GM12878 (cell line): ENCODE results near the gene ZDHHC11. TPM values are rescaled to one million over a fixed set of nuclear protein-coding genes. Genes with fewer than 3 reads are reported as not detected.

ENCODE experiments used
- ATAC-seq: fragments of 200-7000 bp; cut with Tn5 transposase; 3 replicates; pipeline ENCODE4 v1.9.1; 2020; ENCODE audit warnings: mild to moderate bottlenecking, moderate library complexity
- BruUV-seq: library from RNA; stranded (reverse); fragments of 400-500 nt; replicated peaks from 2 replicates; lab custom pipeline; 2021; lab: Mats Ljungman, UMichigan
- CTCF ChIA-PET: fragments of 300-600 bp; sonication (Branson Sonifier 250); formaldehyde crosslinking; extraction: SDS; loops from one replicate; lab custom pipeline; 2021; ENCODE audit warnings: inconsistent platforms; lab: Yijun Ruan, JAX
- POLR2A ChIA-PET: fragments of 350-600 bp; formaldehyde crosslinking; extraction: SDS; loops from one replicate; lab custom pipeline; 2021; ENCODE audit warnings: inconsistent platforms; lab: Charles Lee
- RAD21 ChIA-PET: fragments of 300-600 bp; sonication (Branson Sonifier 250); formaldehyde crosslinking; loops from one replicate; lab custom pipeline; 2023; ENCODE audit warnings: antibody characterized with exemption; ENCODE audit not compliant: unreplicated experiment; lab: Charles Lee
- SMC1A ChIA-PET: fragments of 300-600 bp; sonication (Branson Sonifier 250); formaldehyde crosslinking; loops from one replicate; lab custom pipeline; 2023; ENCODE audit not compliant: unreplicated experiment, uncharacterized antibody; lab: Charles Lee
- DNase-seq: peaks from one replicate; pipeline ENCODE4 v3.0.0-alpha.2; 2011; ENCODE audit warnings: low read depth, low spot score
- FAIRE-seq: peaks from 3 replicates; lab custom pipeline; 2011; peaks lifted over from hg19 to GRCh38; lab: Jason Lieb, UNC
- H2AFZ ChIP-seq: 2 replicates; pipeline ENCODE4 v1.6.0; 2011; ENCODE audit warnings: low read depth, low read length, control low read depth; ENCODE audit not compliant: control insufficient read depth
- H3K27ac ChIP-seq: 2 replicates; pipeline ENCODE4 v1.5.1; 2011; ENCODE audit warnings: control low read depth; ENCODE audit not compliant: control insufficient read depth, insufficient read depth
- H3K27me3 ChIP-seq, 2 experiments: replicated peaks in 1 of 2; 2 replicates each; pipeline versions ENCODE4 v1.6.0 to v1.6.1; 2011; ENCODE audit warnings: low read length in 1 of 2; ENCODE audit not compliant: control insufficient read depth in 2 of 2, insufficient read depth in 2 of 2
- H3K36me3 ChIP-seq, 2 experiments: 2 replicates each; pipeline ENCODE4 v1.5.1; 2011; ENCODE audit warnings: low read length in 1 of 2; ENCODE audit not compliant: control insufficient read depth in 2 of 2, insufficient read depth in 2 of 2
- H3K4me1 ChIP-seq: 2 replicates; pipeline ENCODE4 v1.6.1; 2011; ENCODE audit warnings: mild to moderate bottlenecking, low read length, moderate library complexity, mixed read lengths; ENCODE audit not compliant: control insufficient read depth, insufficient read depth
- H3K4me2 ChIP-seq: 2 replicates; pipeline ENCODE4 v1.6.0; 2011; ENCODE audit warnings: control low read depth; ENCODE audit not compliant: control insufficient read depth, insufficient read depth
- H3K4me3 ChIP-seq: fragments of 200-600 bp; sonication (generic); 2 replicates; pipeline ENCODE4 v1.5.1; 2016
- H3K79me2 ChIP-seq: 2 replicates; pipeline ENCODE4 v1.6.0; 2011; ENCODE audit warnings: low read length; ENCODE audit not compliant: control insufficient read depth, insufficient read depth
- H3K9ac ChIP-seq: 2 replicates; pipeline ENCODE4 v1.8.0; 2011; ENCODE audit warnings: low read length, control low read depth, mixed read lengths; ENCODE audit not compliant: control insufficient read depth, insufficient read depth
- H3K9me3 ChIP-seq: replicated peaks from 3 replicates; pipeline ENCODE4 v1.5.1; 2011; ENCODE audit warnings: mild to moderate bottlenecking, low read length; ENCODE audit not compliant: control insufficient read depth, insufficient read depth
- H4K20me1 ChIP-seq: 2 replicates; pipeline ENCODE4 v1.6.0; 2011; ENCODE audit not compliant: control insufficient read depth, insufficient read depth
- ETV6 ChIP-seq, 2 experiments: fragments of 450-650 bp in 1 of 2; IDR thresholded peaks in 1 of 2; conservative IDR thresholded peaks in 1 of 2; 2 replicates each; pipeline ENCODE4 v1.6.1; 2014; ENCODE audit warnings: antibody characterized with exemption in 1 of 2, borderline replicate concordance in 1 of 2, low read depth in 1 of 2, mild to moderate bottlenecking in 1 of 2, moderate library complexity in 1 of 2
- HDGF ChIP-seq: fragments of 450-650 bp; IDR thresholded peaks from 2 replicates; pipeline ENCODE4 v1.6.1; 2016; ENCODE audit warnings: antibody characterized with exemption
- IKZF1 ChIP-seq: fragments of 450-650 bp; conservative IDR thresholded peaks from 2 replicates; pipeline ENCODE4 v1.6.1; 2017; ENCODE audit warnings: antibody characterized with exemption, mild to moderate bottlenecking
- IRF4 ChIP-seq: IDR thresholded peaks from 2 replicates; pipeline ENCODE4 v1.6.1; 2011; ENCODE audit warnings: low read depth, low read length
- KAT2A ChIP-seq: conservative IDR thresholded peaks from 2 replicates; pipeline ENCODE4 v1.6.1; 2011; ENCODE audit warnings: low read depth, low read length; ENCODE audit not compliant: control insufficient read depth
- MYB ChIP-seq: fragments of 150-350 bp; IDR thresholded peaks from 2 replicates; pipeline ENCODE4 v1.6.1; 2014; ENCODE audit warnings: mild to moderate bottlenecking, low read depth, low read length, borderline replicate concordance
- RAD51 ChIP-seq: fragments of 450-650 bp; IDR thresholded peaks from 2 replicates; pipeline ENCODE4 v1.6.1; 2016; ENCODE audit warnings: moderate library complexity, mild to moderate bottlenecking, inconsistent platforms
- RCOR1 ChIP-seq: conservative IDR thresholded peaks from 2 replicates; pipeline ENCODE4 v1.6.1; 2012; ENCODE audit warnings: low read depth, low read length, improper control_type of control experiment
- STAT1 ChIP-seq: fragments of 450-650 bp; conservative IDR thresholded peaks from 2 replicates; pipeline ENCODE4 v1.6.1; 2014; ENCODE audit warnings: antibody characterized with exemption, mild to moderate bottlenecking
- WGBS: methylation state at CpG from one replicate; pipeline ENCODE4 v1.1.6; 2016; ENCODE audit warnings: low lambda C conversion rate; ENCODE audit not compliant: insufficient replicate concordance, insufficient coverage; ENCODE audit errors: missing lambda C conversion rate; 5-methylcytosine and 5-hydroxymethylcytosine counted together
- in situ Hi-C: fragments of 300-500 bp; cut with MboI; formaldehyde crosslinking; loops from 9 replicates; pipeline ENCODE4 v1.14.3; 2018; ENCODE audit warnings: mixed read lengths
- intact Hi-C: fragments of 100-400 bp; cut with micrococcal nuclease; formaldehyde crosslinking; loops from one replicate; pipeline ENCODE4 v1.14.2; 2022; ENCODE audit not compliant: unreplicated experiment
- polyA plus RNA-seq, 11 experiments: library from polyadenylated mRNA; depleted of rRNA in 4 of 11; unstranded in 6 of 11; stranded (reverse) in 5 of 11; fragments of >200 nt; fragmentation: Nextera tagmentation in 4 of 11; fragmentation: Illumina TruSeq in 1 of 11; extraction: Ambion mirVana in 4 of 11; extraction: Trizol in 1 of 11; gene quantifications; 1 replicate in 1 of 11; 2 replicates in 10 of 11; pipeline versions ENCODE4 v1.2.1 to v1.2.3, GENCODE V29; 2011 to 2016; ENCODE audit warnings: inconsistent platforms in 2 of 11, missing spikeins in 2 of 11, low read depth in 1 of 11
- total RNA-seq, 4 experiments: library from RNA; depleted of rRNA in 3 of 4; stranded (reverse); fragments of >200 nt in 3 of 4; fragmentation: Illumina TruSeq in 1 of 4; extraction: Trizol in 1 of 4; gene quantifications; 2 replicates each; pipeline versions ENCODE4 v1.2.1 to v1.2.3, GENCODE V29; 2013 to 2021
- TF ChIP-seq, protein P1 (sequence below): IDR thresholded peaks from 2 replicates; pipeline ENCODE4 v1.6.1; 2012; ENCODE audit warnings: improper control_type of control experiment, low read depth, low read length; ENCODE audit not compliant: insufficient replicate concordance
- TF ChIP-seq, protein P2 (sequence below): IDR thresholded peaks from 2 replicates; pipeline ENCODE4 v1.6.1; 2011; ENCODE audit warnings: borderline replicate concordance, low read depth, mild to moderate bottlenecking, moderate library complexity, low read length; ENCODE audit not compliant: insufficient read depth, poor library complexity, severe bottlenecking
- TF ChIP-seq, protein P3 (sequence below): fragments of 450-650 bp; IDR thresholded peaks from 2 replicates; pipeline ENCODE4 v1.6.1; 2016; ENCODE audit warnings: mild to moderate bottlenecking, moderate library complexity, borderline replicate concordance

Gene ZDHHC11
- total and polyA plus RNA-seq, 10 of the 15 experiments (the other 5 are each of a cell fraction or from before 2014, with no cell fraction given): 0.04 to 1.4 (median 0.30) TPM

GRCh38 chr5:887947-888637 lies 37.3 kb upstream of the ZDHHC11 start:
- ChIA-PET CTCF (interaction anchor here (3.0 kb wide), 1 partner anchor 14 kb away, joined by 6 read pairs; no protein-coding TSS in a partner anchor), RAD21 (no interaction called here), SMC1A (no interaction called here), POLR2A (no interaction called here)
- Histone ChIP-seq H3K9me3 (no peaks in the 10 kb centered on the region; the same call in 2 of the 3 replicates), H3K27ac (no peak overlapping the region), H4K20me1 (no peaks in the 10 kb centered on the region), H3K79me2 (peaks cover 31% of the 10 kb centered on the region), H3K4me1 (peaks cover 7% of the 10 kb centered on the region; the same call in 1 of the 2 replicates), H3K9ac (no peak overlapping the region), H3K4me2 (no peak overlapping the region), H2AFZ (no peak overlapping the region), H3K4me3 (no peak overlapping the region), H3K27me3 (no peaks in the 10 kb centered on the region), H3K36me3 (peaks cover 36 to 44% of the 10 kb centered on the region in 2 experiments)
- in situ Hi-C loops: loop anchor here (5.0 kb wide), 1 partner anchor 576 kb away; no protein-coding TSS in a partner anchor
- FAIRE-seq (no peak), DNase-seq (no peak), ATAC-seq (no peak)
- intact Hi-C loops: no loop called here
- 100% methylated on average over 14 of the region's 14 CpGs for WGBS
- no TSS peak for BruUV-seq
- TF ChIP-seq HDGF: no peak
- no peak for TF ChIP-seq STAT1
- TF ChIP-seq, protein P1, sequence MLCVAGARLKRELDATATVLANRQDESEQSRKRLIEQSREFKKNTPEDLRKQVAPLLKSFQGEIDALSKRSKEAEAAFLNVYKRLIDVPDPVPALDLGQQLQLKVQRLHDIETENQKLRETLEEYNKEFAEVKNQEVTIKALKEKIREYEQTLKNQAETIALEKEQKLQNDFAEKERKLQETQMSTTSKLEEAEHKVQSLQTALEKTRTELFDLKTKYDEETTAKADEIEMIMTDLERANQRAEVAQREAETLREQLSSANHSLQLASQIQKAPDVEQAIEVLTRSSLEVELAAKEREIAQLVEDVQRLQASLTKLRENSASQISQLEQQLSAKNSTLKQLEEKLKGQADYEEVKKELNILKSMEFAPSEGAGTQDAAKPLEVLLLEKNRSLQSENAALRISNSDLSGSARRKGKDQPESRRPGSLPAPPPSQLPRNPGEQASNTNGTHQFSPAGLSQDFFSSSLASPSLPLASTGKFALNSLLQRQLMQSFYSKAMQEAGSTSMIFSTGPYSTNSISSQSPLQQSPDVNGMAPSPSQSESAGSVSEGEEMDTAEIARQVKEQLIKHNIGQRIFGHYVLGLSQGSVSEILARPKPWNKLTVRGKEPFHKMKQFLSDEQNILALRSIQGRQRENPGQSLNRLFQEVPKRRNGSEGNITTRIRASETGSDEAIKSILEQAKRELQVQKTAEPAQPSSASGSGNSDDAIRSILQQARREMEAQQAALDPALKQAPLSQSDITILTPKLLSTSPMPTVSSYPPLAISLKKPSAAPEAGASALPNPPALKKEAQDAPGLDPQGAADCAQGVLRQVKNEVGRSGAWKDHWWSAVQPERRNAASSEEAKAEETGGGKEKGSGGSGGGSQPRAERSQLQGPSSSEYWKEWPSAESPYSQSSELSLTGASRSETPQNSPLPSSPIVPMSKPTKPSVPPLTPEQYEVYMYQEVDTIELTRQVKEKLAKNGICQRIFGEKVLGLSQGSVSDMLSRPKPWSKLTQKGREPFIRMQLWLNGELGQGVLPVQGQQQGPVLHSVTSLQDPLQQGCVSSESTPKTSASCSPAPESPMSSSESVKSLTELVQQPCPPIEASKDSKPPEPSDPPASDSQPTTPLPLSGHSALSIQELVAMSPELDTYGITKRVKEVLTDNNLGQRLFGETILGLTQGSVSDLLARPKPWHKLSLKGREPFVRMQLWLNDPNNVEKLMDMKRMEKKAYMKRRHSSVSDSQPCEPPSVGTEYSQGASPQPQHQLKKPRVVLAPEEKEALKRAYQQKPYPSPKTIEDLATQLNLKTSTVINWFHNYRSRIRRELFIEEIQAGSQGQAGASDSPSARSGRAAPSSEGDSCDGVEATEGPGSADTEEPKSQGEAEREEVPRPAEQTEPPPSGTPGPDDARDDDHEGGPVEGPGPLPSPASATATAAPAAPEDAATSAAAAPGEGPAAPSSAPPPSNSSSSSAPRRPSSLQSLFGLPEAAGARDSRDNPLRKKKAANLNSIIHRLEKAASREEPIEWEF: no peak
- TF ChIP-seq, protein P2, sequence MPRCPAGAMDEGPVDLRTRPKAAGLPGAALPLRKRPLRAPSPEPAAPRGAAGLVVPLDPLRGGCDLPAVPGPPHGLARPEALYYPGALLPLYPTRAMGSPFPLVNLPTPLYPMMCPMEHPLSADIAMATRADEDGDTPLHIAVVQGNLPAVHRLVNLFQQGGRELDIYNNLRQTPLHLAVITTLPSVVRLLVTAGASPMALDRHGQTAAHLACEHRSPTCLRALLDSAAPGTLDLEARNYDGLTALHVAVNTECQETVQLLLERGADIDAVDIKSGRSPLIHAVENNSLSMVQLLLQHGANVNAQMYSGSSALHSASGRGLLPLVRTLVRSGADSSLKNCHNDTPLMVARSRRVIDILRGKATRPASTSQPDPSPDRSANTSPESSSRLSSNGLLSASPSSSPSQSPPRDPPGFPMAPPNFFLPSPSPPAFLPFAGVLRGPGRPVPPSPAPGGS: no peak
- no peak for TF ChIP-seq IRF4
- no peak for TF ChIP-seq MYB
- no peak for TF ChIP-seq KAT2A
- TF ChIP-seq RCOR1: no peak
- TF ChIP-seq IKZF1: no peak
- TF ChIP-seq, protein P3, sequence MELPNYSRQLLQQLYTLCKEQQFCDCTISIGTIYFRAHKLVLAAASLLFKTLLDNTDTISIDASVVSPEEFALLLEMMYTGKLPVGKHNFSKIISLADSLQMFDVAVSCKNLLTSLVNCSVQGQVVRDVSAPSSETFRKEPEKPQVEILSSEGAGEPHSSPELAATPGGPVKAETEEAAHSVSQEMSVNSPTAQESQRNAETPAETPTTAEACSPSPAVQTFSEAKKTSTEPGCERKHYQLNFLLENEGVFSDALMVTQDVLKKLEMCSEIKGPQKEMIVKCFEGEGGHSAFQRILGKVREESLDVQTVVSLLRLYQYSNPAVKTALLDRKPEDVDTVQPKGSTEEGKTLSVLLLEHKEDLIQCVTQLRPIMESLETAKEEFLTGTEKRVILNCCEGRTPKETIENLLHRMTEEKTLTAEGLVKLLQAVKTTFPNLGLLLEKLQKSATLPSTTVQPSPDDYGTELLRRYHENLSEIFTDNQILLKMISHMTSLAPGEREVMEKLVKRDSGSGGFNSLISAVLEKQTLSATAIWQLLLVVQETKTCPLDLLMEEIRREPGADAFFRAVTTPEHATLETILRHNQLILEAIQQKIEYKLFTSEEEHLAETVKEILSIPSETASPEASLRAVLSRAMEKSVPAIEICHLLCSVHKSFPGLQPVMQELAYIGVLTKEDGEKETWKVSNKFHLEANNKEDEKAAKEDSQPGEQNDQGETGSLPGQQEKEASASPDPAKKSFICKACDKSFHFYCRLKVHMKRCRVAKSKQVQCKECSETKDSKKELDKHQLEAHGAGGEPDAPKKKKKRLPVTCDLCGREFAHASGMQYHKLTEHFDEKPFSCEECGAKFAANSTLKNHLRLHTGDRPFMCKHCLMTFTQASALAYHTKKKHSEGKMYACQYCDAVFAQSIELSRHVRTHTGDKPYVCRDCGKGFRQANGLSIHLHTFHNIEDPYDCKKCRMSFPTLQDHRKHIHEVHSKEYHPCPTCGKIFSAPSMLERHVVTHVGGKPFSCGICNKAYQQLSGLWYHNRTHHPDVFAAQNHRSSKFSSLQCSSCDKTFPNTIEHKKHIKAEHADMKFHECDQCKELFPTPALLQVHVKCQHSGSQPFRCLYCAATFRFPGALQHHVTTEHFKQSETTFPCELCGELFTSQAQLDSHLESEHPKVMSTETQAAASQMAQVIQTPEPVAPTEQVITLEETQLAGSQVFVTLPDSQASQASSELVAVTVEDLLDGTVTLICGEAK: no peak
- TF ChIP-seq RAD51: no peak
- TF ChIP-seq ETV6 (conservative IDR thresholded peaks at IDR 0.05 in 1 of 2, IDR thresholded peaks at IDR 0.05 in 1 of 2; ENCODE audit: borderline replicate concordance in 1 of 2, low read depth in 1 of 2): no peak
